ENCODE measurements around the gene ZNF580. TPM values are rescaled to one million over a fixed set of nuclear protein-coding genes. Genes with fewer than 3 reads are reported as not detected.

The ZNF580 gene
- total RNA-seq, 2 experiments from 2014 or later = 24.4 to 50.0 TPM

- Histone ChIP-seq H3K9me3 (ENCODE audit: low read length) (no peaks in the 10 kb centered on the region), H3K27ac (ENCODE audit: low read depth, low read length, poor library complexity, severe bottlenecking) (no peak overlapping the region), H2AFZ (ENCODE audit: low read length) (no peak overlapping the region), H3K4me1 (ENCODE audit: insufficient read depth, low read length, poor library complexity, severe bottlenecking) (peaks cover 30% of the 10 kb centered on the region), H3K9me2 (ENCODE audit: insufficient read depth, low read length) (no peaks in the 10 kb centered on the region), H3K79me2 (ENCODE audit: insufficient read depth, low read depth, low read length) (peaks cover 68% of the 10 kb centered on the region), H3K4me3 (ENCODE audit: low read depth, low read length, poor library complexity, severe bottlenecking) (no peak overlapping the region), H3K4me2 (ENCODE audit: low read length) (no peak overlapping the region), H3K36me3 (ENCODE audit: insufficient read depth, low read length) (peaks cover 96% of the 10 kb centered on the region), H4K20me1 (ENCODE audit: insufficient read depth, low read length) (peaks cover 31% of the 10 kb centered on the region)
- no TSS peak for BruUV-seq (replicated peaks)
- intact Hi-C loops (cut with micrococcal nuclease; ENCODE audit: unreplicated experiment) = no loop called here
- POLR2A ChIA-PET = no interaction called here
- CTCF ChIA-PET (ENCODE audit: unreplicated experiment) = no interaction called here
- no peak for DNase-seq (ENCODE audit: low spot score)
- TF ChIP-seq CTCF (conservative IDR thresholded peaks at IDR 0.05; ENCODE audit: low read length) = 0 out of 2 replicates have a peak, but pooled peaks have one; percentile 20
- no peak for TF ChIP-seq EZH2phosphoT487 (IDR thresholded peaks at IDR 0.05; ENCODE audit: borderline replicate concordance, low read depth, low read length)
These were observed 21.0 kb downstream of the ZNF580 start for GRCh38 chr19:55661826-55662225.

- H3K9me2 ChIP-seq (ENCODE audit: insufficient read depth, low read length) = no peaks in the 10 kb centered on the region
- no peak for TF ChIP-seq EZH2phosphoT487 (IDR thresholded peaks at IDR 0.05; ENCODE audit: borderline replicate concordance, low read depth, low read length)
- no peak for TF ChIP-seq CTCF (conservative IDR thresholded peaks at IDR 0.05; ENCODE audit: low read length)
- no peak overlapping the region for H3K4me3 ChIP-seq (ENCODE audit: low read depth, low read length, poor library complexity, severe bottlenecking)
- H2AFZ ChIP-seq (ENCODE audit: low read length) = no peak overlapping the region
- no peak overlapping the region for H3K27ac ChIP-seq (ENCODE audit: low read depth, low read length, poor library complexity, severe bottlenecking)
- H4K20me1 ChIP-seq (ENCODE audit: insufficient read depth, low read length) = peaks cover 11% of the 10 kb centered on the region; the same call in 1 of the 2 replicates
- H3K9me3 ChIP-seq (ENCODE audit: low read length) = no peaks in the 10 kb centered on the region
- peaks cover 97% of the 10 kb centered on the region for H3K36me3 ChIP-seq (ENCODE audit: insufficient read depth, low read length)
- peaks cover 47% of the 10 kb centered on the region for H3K79me2 ChIP-seq (ENCODE audit: insufficient read depth, low read depth, low read length)
- intact Hi-C loops (cut with micrococcal nuclease; ENCODE audit: unreplicated experiment) = no loop called here
- no peak for DNase-seq (ENCODE audit: low spot score)
- ChIA-PET POLR2A (interaction anchor here (1.1 kb wide), 1 partner anchor 10 kb away, joined by 3 read pairs; no protein-coding TSS in a partner anchor), CTCF (ENCODE audit: unreplicated experiment) (no interaction called here)
- no peak overlapping the region for H3K4me2 ChIP-seq (ENCODE audit: low read length)
- BruUV-seq (replicated peaks) = no TSS peak
- peaks cover 8% of the 10 kb centered on the region for H3K4me1 ChIP-seq (ENCODE audit: insufficient read depth, low read length, poor library complexity, severe bottlenecking)
These were observed 23.2 kb downstream of the ZNF580 start for GRCh38 chr19:55663846-55664536.

- BruUV-seq (replicated peaks) = no TSS peak
These were observed 25.7 kb downstream of the ZNF580 start for GRCh38 chr19:55666343-55667005.

More at GRCh38 chr19:55666343-55667005, 25.7 kb downstream of the ZNF580 start:
- Histone ChIP-seq H3K9me2 (ENCODE audit: insufficient read depth, low read length) (no peaks in the 10 kb centered on the region), H2AFZ (ENCODE audit: low read length) (no peak overlapping the region), H3K27ac (ENCODE audit: low read depth, low read length, poor library complexity, severe bottlenecking) (no peak overlapping the region), H3K4me2 (ENCODE audit: low read length) (no peak overlapping the region), H3K36me3 (ENCODE audit: insufficient read depth, low read length) (peaks cover 97% of the 10 kb centered on the region), H4K20me1 (ENCODE audit: insufficient read depth, low read length) (peaks cover 5% of the 10 kb centered on the region; the same call in 1 of the 2 replicates), H3K79me2 (ENCODE audit: insufficient read depth, low read depth, low read length) (peaks cover 28% of the 10 kb centered on the region; the same call in 1 of the 2 replicates), H3K4me1 (ENCODE audit: insufficient read depth, low read length, poor library complexity, severe bottlenecking) (peaks cover 2% of the 10 kb centered on the region), H3K9me3 (ENCODE audit: low read length) (no peaks in the 10 kb centered on the region), H3K4me3 (ENCODE audit: low read depth, low read length, poor library complexity, severe bottlenecking) (no peak overlapping the region)
- no peak for DNase-seq (ENCODE audit: low spot score)
- ChIA-PET POLR2A (no interaction called here), CTCF (ENCODE audit: unreplicated experiment) (no interaction called here)
- intact Hi-C loops (cut with micrococcal nuclease; ENCODE audit: unreplicated experiment) = no loop called here
- TF ChIP-seq EZH2phosphoT487 (IDR thresholded peaks at IDR 0.05; ENCODE audit: borderline replicate concordance, low read depth, low read length) (no peak), CTCF (conservative IDR thresholded peaks at IDR 0.05; ENCODE audit: low read length) (no peak)

Measured in OCI-LY7 (cell line).